Chondrocyte (in vitro differentiated cells): ENCODE results near the gene GPR137B. TPM values are rescaled to one million over a fixed set of nuclear protein-coding genes. Genes with fewer than 3 reads are reported as not detected.

Experiments used
- DNase-seq: peaks from one replicate; pipeline ENCODE4 v3.0.0; 2021; ENCODE audit warnings: mixed read lengths, low spot score
- H3K27ac Mint-ChIP-seq: one replicate; pipeline ENCODE4 v1.8.0; 2021; ENCODE audit warnings: mild to moderate bottlenecking, moderate library complexity, mixed read lengths; ENCODE audit not compliant: unreplicated experiment
- H3K27me3 Mint-ChIP-seq: 2 replicates; pipeline ENCODE4 v1.8.0; 2021; ENCODE audit warnings: low read depth, mixed read lengths
- H3K36me3 Mint-ChIP-seq: 2 replicates; pipeline ENCODE4 v1.8.0; 2021; ENCODE audit warnings: low read depth, mixed read lengths
- H3K4me1 Mint-ChIP-seq: 2 replicates; pipeline ENCODE4 v1.8.0; 2021; ENCODE audit warnings: low read depth, mild to moderate bottlenecking, mixed read lengths
- H3K4me3 Mint-ChIP-seq: one replicate; pipeline ENCODE4 v1.8.0; 2021; ENCODE audit warnings: mild to moderate bottlenecking, moderate library complexity, mixed read lengths; ENCODE audit not compliant: unreplicated experiment
- H3K9me3 Mint-ChIP-seq: 2 replicates; pipeline ENCODE4 v1.8.0; 2021; ENCODE audit warnings: low read depth, mixed read lengths
- CTCF ChIP-seq: fragments of 200-600 bp; sonication (generic); IDR thresholded peaks from 2 replicates; pipeline ENCODE4 v1.5.0; 2021; ENCODE audit warnings: antibody characterized with exemption, mild to moderate bottlenecking, moderate library complexity
- total RNA-seq: library from RNA; stranded (reverse); gene quantifications from 3 replicates; pipeline ENCODE4 v1.2.1, GENCODE V29; 2021

GPR137B gene
- total RNA-seq, 1 donor from 2014 or later: 12.2 TPM

GRCh38 chr1:236120721-236121153, 21.6 kb upstream of the GPR137B start:
- Mint-ChIP-seq H3K4me1 (no peaks in the 10 kb centered on the region), H3K36me3 (no peaks in the 10 kb centered on the region), H3K9me3 (no peaks in the 10 kb centered on the region), H3K4me3 (no peak overlapping the region), H3K27ac (no peak overlapping the region), H3K27me3 (peaks cover 2% of the 10 kb centered on the region)
- DNase-seq: no peak
- no peak for TF ChIP-seq CTCF

- DNase-seq: no peak
- no peak overlapping the region for H3K27ac Mint-ChIP-seq
- H3K4me3 Mint-ChIP-seq: no peak overlapping the region
- TF ChIP-seq CTCF: no peak
- no peaks in the 10 kb centered on the region for H3K4me1 Mint-ChIP-seq
- H3K9me3 Mint-ChIP-seq: no peaks in the 10 kb centered on the region
- H3K27me3 Mint-ChIP-seq: peaks cover 2% of the 10 kb centered on the region
- H3K36me3 Mint-ChIP-seq: no peaks in the 10 kb centered on the region
These were observed 20.2 kb upstream of the GPR137B start for GRCh38 chr1:236122176-236122575.

GRCh38 chr1:236123563-236123962, 18.8 kb upstream of the GPR137B start:
- no peak for DNase-seq
- Mint-ChIP-seq H3K27ac (no peak overlapping the region), H3K27me3 (peaks cover under 1% of the 10 kb centered on the region), H3K9me3 (no peaks in the 10 kb centered on the region), H3K4me1 (peaks cover under 1% of the 10 kb centered on the region), H3K36me3 (no peaks in the 10 kb centered on the region), H3K4me3 (no peak overlapping the region)
- TF ChIP-seq CTCF: no peak

GRCh38 chr1:236124965-236125364, 17.4 kb upstream of the GPR137B start:
- TF ChIP-seq CTCF: no peak
- Mint-ChIP-seq H3K4me3 (no peak overlapping the region), H3K9me3 (no peaks in the 10 kb centered on the region), H3K27me3 (no peaks in the 10 kb centered on the region), H3K27ac (no peak overlapping the region), H3K36me3 (no peaks in the 10 kb centered on the region), H3K4me1 (peaks cover 8% of the 10 kb centered on the region)
- DNase-seq: no peak

DNA sequence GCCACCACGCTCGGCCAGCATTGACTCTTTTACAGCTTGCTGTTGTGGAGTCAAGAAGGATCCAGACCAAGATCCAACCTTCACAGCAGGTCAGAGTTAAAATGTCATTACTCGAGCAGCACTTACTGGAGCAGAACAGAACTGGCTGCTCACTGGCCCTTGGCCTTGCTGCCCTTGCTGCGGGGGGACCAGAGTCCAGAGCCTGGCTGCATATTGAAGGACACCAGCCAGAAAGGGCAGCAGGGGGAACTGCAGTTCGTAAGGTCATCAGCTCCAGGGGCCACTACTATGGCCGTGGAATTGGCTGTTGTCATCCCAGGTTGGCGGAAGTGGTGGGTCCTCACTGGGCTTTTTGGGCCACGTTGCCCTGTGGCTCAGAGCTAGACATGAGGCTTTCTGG, 15.3 kb upstream of the GPR137B start:
- no peaks in the 10 kb centered on the region for H3K36me3 Mint-ChIP-seq
- no peak overlapping the region for H3K4me3 Mint-ChIP-seq
- no peaks in the 10 kb centered on the region for H3K27me3 Mint-ChIP-seq
- peaks cover 8% of the 10 kb centered on the region for H3K4me1 Mint-ChIP-seq
- no peak for TF ChIP-seq CTCF
- H3K9me3 Mint-ChIP-seq: no peaks in the 10 kb centered on the region
- DNase-seq: no peak
- no peak overlapping the region for H3K27ac Mint-ChIP-seq
